A673 (cell line): Measurements from ENCODE around the gene MRPL44. TPM values are rescaled to one million over a fixed set of nuclear protein-coding genes. Genes with fewer than 3 reads are reported as not detected.

Source experiments
- BruUV-seq: library from RNA; stranded (reverse); fragments of 400-500 nt; replicated peaks from 2 replicates; lab custom pipeline; 2021; lab: Mats Ljungman, UMichigan
- CTCF ChIA-PET: fragments of 300-600 bp; sonication (Branson Sonifier 250); formaldehyde crosslinking; loops from one replicate; lab custom pipeline; 2022; ENCODE audit warnings: antibody characterized with exemption; lab: Charles Lee
- POLR2A ChIA-PET: fragments of 300-600 bp; sonication (Branson Sonifier 250); formaldehyde crosslinking; loops from one replicate; lab custom pipeline; 2022; ENCODE audit warnings: antibody characterized with exemption; ENCODE audit not compliant: low non-redundant PET; lab: Charles Lee
- DNase-seq: peaks from one replicate; pipeline ENCODE4 v3.0.0-alpha.2; 2015; ENCODE audit warnings: low spot score
- H3K27ac ChIP-seq: fragments of 200-600 bp; sonication (generic); 2 replicates; pipeline ENCODE4 v1.5.1; 2016; ENCODE audit warnings: mixed run types, low read depth, mild to moderate bottlenecking, mixed read lengths, antibody characterized with exemption, low read length; ENCODE audit not compliant: poor library complexity, severe bottlenecking
- H3K27me3 ChIP-seq: fragments of 200-600 bp; sonication (generic); replicated peaks from 2 replicates; pipeline ENCODE4 v1.6.1; 2017; ENCODE audit warnings: mixed run types, low read depth, mild to moderate bottlenecking, mixed read lengths, antibody characterized with exemption, low read length; ENCODE audit not compliant: insufficient read depth, poor library complexity
- H3K36me3 ChIP-seq: fragments of 200-600 bp; sonication (generic); 2 replicates; pipeline ENCODE4 v1.6.1; 2016; ENCODE audit warnings: mixed run types, mild to moderate bottlenecking, mixed read lengths, antibody characterized with exemption, low read length; ENCODE audit not compliant: insufficient read depth, poor library complexity, severe bottlenecking
- H3K4me1 ChIP-seq: fragments of 200-600 bp; sonication (generic); 2 replicates; pipeline ENCODE4 v1.6.1; 2017; ENCODE audit warnings: mixed run types, mild to moderate bottlenecking, mixed read lengths, antibody characterized with exemption, low read length; ENCODE audit not compliant: insufficient read depth, poor library complexity, severe bottlenecking
- H3K4me3 ChIP-seq: fragments of 200-600 bp; sonication (generic); 2 replicates; pipeline ENCODE4 v1.5.1; 2016; ENCODE audit warnings: low read depth, mixed run types, mild to moderate bottlenecking, mixed read lengths, low read length; ENCODE audit not compliant: poor library complexity, severe bottlenecking
- H3K9me3 ChIP-seq: fragments of 200-600 bp; sonication (generic); 2 replicates; pipeline ENCODE4 v1.6.1; 2016; ENCODE audit warnings: mixed run types, low read depth, mild to moderate bottlenecking, mixed read lengths, antibody characterized with exemption, low read length; ENCODE audit not compliant: poor library complexity, severe bottlenecking
- CTCF ChIP-seq: fragments of 300-800, 200-600 bp; sonication (generic); conservative IDR thresholded peaks from 2 replicates; pipeline ENCODE4 v1.5.1; 2017; ENCODE audit warnings: low read depth, mild to moderate bottlenecking, antibody characterized with exemption, low read length, moderate library complexity, mixed read lengths
- EZH2 ChIP-seq: fragments of 200-600 bp; sonication (generic); IDR thresholded peaks from 2 replicates; pipeline ENCODE4 v1.6.1; 2017; ENCODE audit warnings: borderline replicate concordance, low read depth, mild to moderate bottlenecking, mixed read lengths, antibody characterized with exemption, low read length; ENCODE audit not compliant: poor library complexity, severe bottlenecking
- intact Hi-C: fragments of 100-400 bp; cut with micrococcal nuclease; formaldehyde crosslinking; loops from one replicate; pipeline ENCODE4 v1.10.0; 2022; ENCODE audit not compliant: unreplicated experiment
- total RNA-seq: library from RNA; stranded (reverse); gene quantifications from 2 replicates; pipeline ENCODE4 v1.2.3, GENCODE V29; 2021

The MRPL44 gene
- total RNA-seq, 1 experiment from 2014 or later = 38.3 TPM

GRCh38 chr2:223981241-223981640 is 24.0 kb downstream of the MRPL44 start:
- intact Hi-C loops = no loop called here
- Histone ChIP-seq H3K4me3 (no peak overlapping the region), H3K9me3 (no peaks in the 10 kb centered on the region), H3K36me3 (peaks cover 72% of the 10 kb centered on the region), H3K4me1 (no peaks in the 10 kb centered on the region), H3K27me3 (no peaks in the 10 kb centered on the region), H3K27ac (no peak overlapping the region)
- ChIA-PET CTCF (interaction anchor here (1.0 kb wide), 1 partner anchor 13 kb away, joined by 3 read pairs; no protein-coding TSS in a partner anchor), POLR2A (no interaction called here)
- BruUV-seq = no TSS peak
- TF ChIP-seq CTCF (no peak), EZH2 (no peak)
- DNase-seq = no peak

GRCh38 chr2:223989206-223989855 is 32.1 kb downstream of the MRPL44 start:
- intact Hi-C loops = no loop called here
- TF ChIP-seq CTCF (no peak), EZH2 (no peak)
- Histone ChIP-seq H3K4me3 (no peak overlapping the region), H3K9me3 (no peaks in the 10 kb centered on the region), H3K27me3 (no peaks in the 10 kb centered on the region), H3K27ac (no peak overlapping the region), H3K36me3 (peaks cover 53% of the 10 kb centered on the region), H3K4me1 (peaks cover 6% of the 10 kb centered on the region)
- CTCF ChIA-PET = no interaction called here
- no peak for DNase-seq
- POLR2A ChIA-PET = no interaction called here
- no TSS peak for BruUV-seq

- POLR2A ChIA-PET = no interaction called here
- TF ChIP-seq EZH2 = no peak
- TF ChIP-seq CTCF = no peak
- peaks cover 9% of the 10 kb centered on the region for H3K4me1 ChIP-seq
- intact Hi-C loops = no loop called here
- no peak overlapping the region for H3K4me3 ChIP-seq
- no peak overlapping the region for H3K27ac ChIP-seq
- CTCF ChIA-PET = no interaction called here
- no peaks in the 10 kb centered on the region for H3K27me3 ChIP-seq
- DNase-seq = no peak
- BruUV-seq = no TSS peak
- no peaks in the 10 kb centered on the region for H3K9me3 ChIP-seq
- peaks cover 48% of the 10 kb centered on the region for H3K36me3 ChIP-seq
Observed at GRCh38 chr2:223989856-223990232, 32.6 kb downstream of the MRPL44 start.
